Thymus (tissue), 14 donors: ENCODE data around the gene COL1A1. TPM values are rescaled to one million over a fixed set of nuclear protein-coding genes. Genes with fewer than 3 reads are reported as not detected.

ENCODE experiments used
- DNase-seq, 9 donors: peaks; one replicate each; pipeline ENCODE4 v3.0.0-alpha.2; 2013; ENCODE audit warnings: low spot score in 9 of 9, low read depth in 6 of 9, missing footprints in 1 of 9
- H3K27ac ChIP-seq, 2 donors: one replicate each; pipeline ENCODE4 v1.5.1; 2013; ENCODE audit warnings: control low read depth in 1 of 2, low read depth in 1 of 2, low read length in 1 of 2, mild to moderate bottlenecking in 1 of 2, moderate library complexity in 1 of 2
- H3K27me3 ChIP-seq, 2 donors: one replicate each; pipeline ENCODE4 v1.5.1; 2013; ENCODE audit warnings: low read length in 1 of 2; ENCODE audit not compliant: control insufficient read depth in 2 of 2, insufficient read depth in 1 of 2
- H3K36me3 ChIP-seq, 2 donors: one replicate each; pipeline ENCODE4 v1.5.1; 2013; ENCODE audit warnings: low read length in 1 of 2, mild to moderate bottlenecking in 1 of 2, moderate library complexity in 1 of 2; ENCODE audit not compliant: control insufficient read depth in 2 of 2, insufficient read depth in 2 of 2
- H3K4me1 ChIP-seq, 2 donors: one replicate each; pipeline ENCODE4 v1.5.1; 2013; ENCODE audit warnings: low read length in 2 of 2; ENCODE audit not compliant: control insufficient read depth in 2 of 2, insufficient read depth in 2 of 2
- H3K4me3 ChIP-seq, 2 donors: one replicate each; pipeline ENCODE4 v1.5.1; 2013; ENCODE audit warnings: low read length in 2 of 2, control low read depth in 1 of 2, mild to moderate bottlenecking in 1 of 2
- H3K9me3 ChIP-seq, 2 donors: one replicate each; pipeline ENCODE4 v1.5.1; 2013; ENCODE audit warnings: low read length in 1 of 2, mild to moderate bottlenecking in 1 of 2; ENCODE audit not compliant: control insufficient read depth in 2 of 2, insufficient read depth in 1 of 2
- WGBS: extraction: QIAGEN DNeasy Blood & Tissue Kit; methylation state at CpG from one replicate; pipeline ENCODE4 v1.1.7; 2013; 5-methylcytosine and 5-hydroxymethylcytosine counted together
- long read RNA-seq, 10 donors: transcript quantifications; one replicate each; lab custom pipeline, GENCODE V29; 2026
- polyA plus RNA-seq: library from polyadenylated mRNA; stranded (reverse); fragments of 200-250 nt; gene quantifications from one replicate; pipeline ENCODE4 v1.2.3, GENCODE V29; 2013
- total RNA-seq: library from RNA; stranded (reverse); fragments of 120-200 nt; gene quantifications from one replicate; pipeline ENCODE4 v1.2.4, GENCODE V29; 2013
- donor health status: healthy.

COL1A1 gene
- total RNA-seq (29.5 TPM), polyA plus RNA-seq (14.4 TPM)
- long read RNA-seq, donor 1: 0 reads
- long read RNA-seq, donor 2: 0 reads
- long read RNA-seq, donor 3, full-length matches to known transcripts: 8 of 21 reads
- long read RNA-seq, donor 3, partial matches to known transcripts: 13 of 21 reads
- long read RNA-seq, donor 3, other reads (novel, unspliced or antisense): 0 of 21 reads
- long read RNA-seq, donor 4, full-length matches to known transcripts: 8 of 14 reads
- long read RNA-seq, donor 4, partial matches to known transcripts: 6 of 14 reads
- long read RNA-seq, donor 4, other reads (novel, unspliced or antisense): 0 of 14 reads
- long read RNA-seq, donor 5, full-length matches to known transcripts: 24 of 54 reads
- long read RNA-seq, donor 5, partial matches to known transcripts: 30 of 54 reads
- long read RNA-seq, donor 5, other reads (novel, unspliced or antisense): 0 of 54 reads
- long read RNA-seq, donor 6, full-length matches to known transcripts: 27 of 69 reads
- long read RNA-seq, donor 6, partial matches to known transcripts: 42 of 69 reads
- long read RNA-seq, donor 6, other reads (novel, unspliced or antisense): 0 of 69 reads
- long read RNA-seq, donor 7, full-length matches to known transcripts: 1 of 22 reads
- long read RNA-seq, donor 7, partial matches to known transcripts: 21 of 22 reads
- long read RNA-seq, donor 7, other reads (novel, unspliced or antisense): 0 of 22 reads
- long read RNA-seq, donor 8, full-length matches to known transcripts: 18 of 72 reads
- long read RNA-seq, donor 8, partial matches to known transcripts: 54 of 72 reads
- long read RNA-seq, donor 8, other reads (novel, unspliced or antisense): 0 of 72 reads
- long read RNA-seq, donor 9, full-length matches to known transcripts: 15 of 35 reads
- long read RNA-seq, donor 9, partial matches to known transcripts: 20 of 35 reads
- long read RNA-seq, donor 9, other reads (novel, unspliced or antisense): 0 of 35 reads
- long read RNA-seq, donor 10, full-length matches to known transcripts: 9 of 17 reads
- long read RNA-seq, donor 10, partial matches to known transcripts: 8 of 17 reads
- long read RNA-seq, donor 10, other reads (novel, unspliced or antisense): 0 of 17 reads

- 14% methylated on average over 34 of the region's 34 CpGs for WGBS
- peak within 1 kb of the TSS; percentile 31 to 45 for H3K4me3 ChIP-seq
- peaks cover 0 to 3% of the 10 kb centered on the region in 2 donors for H3K9me3 ChIP-seq
- H3K27me3 ChIP-seq: peaks cover 40 to 93% of the 10 kb centered on the region in 2 donors
- peaks cover 11 to 20% of the 10 kb centered on the region in 2 donors for H3K4me1 ChIP-seq
- H3K27ac ChIP-seq: peak within 1 kb of the TSS in 1 of 2 donors; percentile 32
- no peaks in the 10 kb centered on the region for H3K36me3 ChIP-seq
- no peak for DNase-seq
These were observed at the start of gene COL1A1 for GRCh38 chr17:50201276-50201854. Gene COL1A1 (minus strand): TSS chr17:50201631. CDS start chr17:50201513, 118 bp downstream.

- no peak for DNase-seq
- H3K9me3 ChIP-seq: peaks cover 0 to 3% of the 10 kb centered on the region in 2 donors
- H3K36me3 ChIP-seq: no peaks in the 10 kb centered on the region
- no peak overlapping the region for H3K4me3 ChIP-seq
- H3K4me1 ChIP-seq: no peaks in the 10 kb centered on the region
- WGBS: 98% methylated on average over 2 of the region's 2 CpGs
- H3K27me3 ChIP-seq: no peaks in the 10 kb centered on the region
- no peak overlapping the region for H3K27ac ChIP-seq
These were observed 46.8 kb upstream of the COL1A1 start for GRCh38 chr17:50248255-50248654.

GRCh38 chr17:50244771-50245170 lies 43.3 kb upstream of the COL1A1 start:
- Histone ChIP-seq H3K9me3 (peaks cover 0 to 3% of the 10 kb centered on the region in 2 donors), H3K4me1 (no peaks in the 10 kb centered on the region), H3K4me3 (no peak overlapping the region), H3K27ac (no peak overlapping the region), H3K27me3 (no peaks in the 10 kb centered on the region), H3K36me3 (no peaks in the 10 kb centered on the region)
- WGBS: 96% methylated on average over 6 of the region's 6 CpGs
- DNase-seq: no peak

GRCh38 chr17:50241431-50241830 lies 40.0 kb upstream of the COL1A1 start:
- no peak overlapping the region for H3K27ac ChIP-seq
- 97% methylated on average over 5 of the region's 5 CpGs for WGBS
- no peaks in the 10 kb centered on the region for H3K9me3 ChIP-seq
- H3K4me1 ChIP-seq: no peaks in the 10 kb centered on the region
- no peaks in the 10 kb centered on the region for H3K36me3 ChIP-seq
- no peak for DNase-seq
- no peak overlapping the region for H3K4me3 ChIP-seq
- H3K27me3 ChIP-seq: no peaks in the 10 kb centered on the region

GRCh38 chr17:50240851-50241250 lies 39.4 kb upstream of the COL1A1 start:
- Histone ChIP-seq H3K9me3 (no peaks in the 10 kb centered on the region), H3K27me3 (no peaks in the 10 kb centered on the region), H3K27ac (no peak overlapping the region), H3K4me3 (no peak overlapping the region), H3K4me1 (no peaks in the 10 kb centered on the region), H3K36me3 (no peaks in the 10 kb centered on the region)
- 100% methylated on average over 1 of the region's 1 CpG for WGBS
- DNase-seq: no peak

- Histone ChIP-seq H3K36me3 (no peaks in the 10 kb centered on the region), H3K9me3 (no peaks in the 10 kb centered on the region), H3K27ac (no peak overlapping the region), H3K4me1 (no peaks in the 10 kb centered on the region), H3K4me3 (no peak overlapping the region), H3K27me3 (peaks cover 0 to 2% of the 10 kb centered on the region in 2 donors)
- no peak for DNase-seq
- 47% methylated on average over 4 of the region's 4 CpGs for whole genome bisulfite sequencing
These were observed 38.5 kb upstream of the COL1A1 start for GRCh38 chr17:50239937-50240336.

GRCh38 chr17:50238601-50239280 lies 37.3 kb upstream of the COL1A1 start:
- no peaks in the 10 kb centered on the region for H3K4me1 ChIP-seq
- no peak for DNase-seq
- WGBS: 51% methylated on average over 9 of the region's 9 CpGs

GRCh38 chr17:50237901-50238300 lies 36.5 kb upstream of the COL1A1 start:
- H3K4me1 ChIP-seq: no peaks in the 10 kb centered on the region
- peaks cover 0 to 2% of the 10 kb centered on the region in 2 donors for H3K27me3 ChIP-seq
- no peaks in the 10 kb centered on the region for H3K36me3 ChIP-seq
- no peak overlapping the region for H3K4me3 ChIP-seq
- no peak for DNase-seq
- H3K27ac ChIP-seq: no peak overlapping the region
- peaks cover 0 to 4% of the 10 kb centered on the region in 2 donors for H3K9me3 ChIP-seq
- 90% methylated on average over 2 of the region's 2 CpGs for WGBS

More at GRCh38 chr17:50238601-50239280, 37.3 kb upstream of the COL1A1 start:
- Histone ChIP-seq H3K36me3 (no peaks in the 10 kb centered on the region), H3K4me3 (no peak overlapping the region), H3K9me3 (peaks cover 0 to 4% of the 10 kb centered on the region in 2 donors), H3K27ac (no peak overlapping the region), H3K27me3 (peaks cover 0 to 2% of the 10 kb centered on the region in 2 donors)
